HG02610 (cell line): ENCODE data around the gene CCDC18.

ENCODE experiments used
- ATAC-seq: cut with Tn5 transposase; IDR thresholded peaks from one replicate; pipeline ENCODE4 v1.9.1; 2021; ENCODE audit warnings: mild to moderate bottlenecking, moderate library complexity; ENCODE audit not compliant: unreplicated experiment

Gene CCDC18

DNA sequence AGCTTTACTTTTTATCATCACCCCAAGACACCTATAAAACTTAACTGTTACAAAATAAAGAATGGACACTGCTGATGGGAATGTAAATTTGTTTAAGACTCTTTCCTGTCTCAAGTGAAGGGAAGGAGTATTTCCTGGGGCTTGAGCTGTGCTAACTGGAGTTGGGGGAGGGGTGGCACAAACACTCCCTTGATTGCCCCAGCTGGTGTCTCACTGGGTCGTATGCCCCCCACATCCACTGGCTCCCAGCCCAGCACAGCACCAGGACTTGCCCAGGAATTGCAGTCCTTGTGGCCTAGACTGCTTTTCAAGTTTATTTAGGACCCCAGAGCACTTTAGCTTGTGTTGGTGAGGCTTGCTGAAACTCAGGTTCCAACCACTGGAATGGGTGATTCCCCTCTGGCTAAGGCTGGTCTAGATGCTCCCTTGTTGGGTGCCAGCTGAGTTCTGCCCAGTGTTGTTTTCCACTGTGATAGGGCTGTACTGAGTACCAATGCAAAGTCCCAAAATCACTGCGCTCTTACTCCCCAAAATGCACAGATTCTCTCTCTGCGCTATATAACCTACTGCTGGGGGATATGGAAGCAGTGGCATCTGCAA, 116.1 kb downstream of the CCDC18 start:
- ATAC-seq: no peak

DNA sequence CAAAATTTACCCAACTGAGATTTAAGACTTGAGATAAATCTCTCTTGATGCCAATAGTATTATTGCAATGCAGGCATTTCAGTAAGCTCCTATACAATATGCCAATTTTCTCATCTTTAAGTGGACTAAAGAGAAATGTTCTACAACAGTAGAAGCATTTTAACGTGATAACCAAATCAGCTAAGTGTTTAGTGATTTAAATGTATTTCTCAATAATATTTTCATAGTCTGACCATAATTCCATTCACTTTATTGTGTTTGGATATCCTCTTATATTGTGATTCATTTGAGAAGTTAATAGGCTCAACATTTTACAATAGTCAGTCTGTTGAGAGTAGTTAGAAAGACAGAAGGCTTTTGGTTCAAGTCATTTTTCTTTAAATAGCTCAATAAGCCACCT, 120.6 kb downstream of the CCDC18 start:
- ATAC-seq: no peak

DNA sequence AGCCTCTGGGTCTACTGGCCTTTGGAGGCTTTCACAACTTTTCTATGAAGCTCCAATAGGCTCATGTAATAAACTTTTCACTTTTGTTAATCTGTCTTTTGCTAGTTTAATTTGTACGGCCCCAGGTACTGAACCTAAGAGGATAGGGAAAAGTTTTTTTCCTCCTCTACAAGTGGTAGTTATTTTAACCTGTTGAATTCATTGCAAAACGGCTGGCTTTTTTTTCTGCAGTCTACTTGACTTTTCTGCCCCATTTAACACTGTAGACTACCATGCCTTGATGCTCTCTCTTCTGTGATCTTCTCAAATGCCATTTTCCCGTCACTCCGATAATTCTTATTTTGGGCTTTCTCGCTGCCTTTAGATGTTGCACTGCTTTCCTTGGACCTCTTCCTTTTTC, 121.6 kb downstream of the CCDC18 start:
- ATAC-seq: no peak

GRCh38 chr1:93304716-93305138, 124.2 kb downstream of the CCDC18 start:
- peak; percentile 54 for ATAC-seq

- ATAC-seq: no peak
Measured at GRCh38 chr1:93306920-93307319, 126.4 kb downstream of the CCDC18 start.

- no peak for ATAC-seq
Measured at GRCh38 chr1:93313026-93313425, 132.5 kb downstream of the CCDC18 start.

GRCh38 chr1:93317207-93317606, 136.7 kb downstream of the CCDC18 start:
- no peak for ATAC-seq

- ATAC-seq: no peak
Measured at GRCh38 chr1:93317943-93318342, 137.4 kb downstream of the CCDC18 start.

GRCh38 chr1:93321720-93322119, 141.2 kb downstream of the CCDC18 start:
- no peak for ATAC-seq

- ATAC-seq: no peak
Measured at GRCh38 chr1:93322349-93322748, 141.8 kb downstream of the CCDC18 start.

GRCh38 chr1:93323185-93323820, 142.8 kb downstream of the CCDC18 start:
- ATAC-seq: no peak

DNA sequence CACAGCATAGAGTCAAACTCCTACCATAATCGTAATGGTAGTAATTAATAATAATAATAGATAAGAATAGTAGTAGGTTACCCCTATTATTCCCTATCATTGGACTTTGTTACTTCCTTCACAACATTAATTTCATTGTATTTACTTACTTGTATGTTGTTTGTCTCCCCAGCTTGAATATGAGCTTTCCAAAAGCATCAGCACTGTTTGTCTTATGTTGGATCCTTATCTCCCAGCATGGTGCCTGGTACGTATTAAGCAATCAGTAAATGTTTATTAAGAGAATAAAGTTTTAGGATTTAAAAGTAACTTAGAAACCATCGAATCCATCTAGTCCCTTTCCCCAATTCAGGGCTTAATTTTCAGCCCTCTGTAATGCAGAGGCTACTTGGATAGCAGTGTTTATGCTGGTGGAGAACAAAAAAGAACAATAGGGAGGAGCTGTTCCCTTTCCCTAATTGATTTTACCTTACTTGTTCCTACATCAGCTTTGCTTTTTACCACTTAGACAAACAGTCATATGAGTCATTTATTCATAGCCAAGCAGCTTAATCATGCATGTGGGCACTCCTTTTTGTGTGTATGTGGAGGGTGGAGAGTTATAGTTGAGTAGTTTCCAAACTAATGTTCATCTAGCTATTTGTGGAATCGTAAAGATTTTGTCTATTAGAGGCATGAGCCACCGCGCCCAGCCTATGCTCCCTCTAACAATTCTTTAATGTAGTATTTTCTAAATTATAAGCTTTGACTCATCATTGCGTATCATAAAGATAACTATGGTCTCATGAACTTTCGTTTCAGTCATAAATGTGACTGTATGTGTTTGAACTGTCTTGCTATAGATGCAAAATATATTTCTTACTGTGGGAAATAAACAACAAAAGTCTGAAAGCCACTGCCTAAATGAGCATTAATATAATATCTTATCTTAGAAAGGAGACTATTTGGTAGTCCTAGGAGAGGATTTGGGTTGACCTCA, 144.3 kb downstream of the CCDC18 start:
- ATAC-seq: no peak
